Uterus (tissue), 2 donors: Measurements from ENCODE around the gene PSMA7.

ENCODE experiments used
- CTCF ChIP-seq, 4 experiments: fragments of 200-600 bp in 2 of 4; fragments of 450-650 bp in 2 of 4; sonication (generic) in 2 of 4; IDR thresholded peaks; one replicate each; pipeline ENCODE4 v1.5.1; 2016 to 2019; ENCODE audit warnings: antibody characterized with exemption in 4 of 4, mild to moderate bottlenecking in 2 of 4, moderate library complexity in 1 of 4
- POLR2A ChIP-seq, 2 donors: fragments of 450-650 bp; IDR thresholded peaks; one replicate each; pipeline ENCODE4 v1.6.1; 2016; ENCODE audit warnings: antibody characterized with exemption in 2 of 2, mild to moderate bottlenecking in 1 of 2, moderate library complexity in 1 of 2

DNA sequence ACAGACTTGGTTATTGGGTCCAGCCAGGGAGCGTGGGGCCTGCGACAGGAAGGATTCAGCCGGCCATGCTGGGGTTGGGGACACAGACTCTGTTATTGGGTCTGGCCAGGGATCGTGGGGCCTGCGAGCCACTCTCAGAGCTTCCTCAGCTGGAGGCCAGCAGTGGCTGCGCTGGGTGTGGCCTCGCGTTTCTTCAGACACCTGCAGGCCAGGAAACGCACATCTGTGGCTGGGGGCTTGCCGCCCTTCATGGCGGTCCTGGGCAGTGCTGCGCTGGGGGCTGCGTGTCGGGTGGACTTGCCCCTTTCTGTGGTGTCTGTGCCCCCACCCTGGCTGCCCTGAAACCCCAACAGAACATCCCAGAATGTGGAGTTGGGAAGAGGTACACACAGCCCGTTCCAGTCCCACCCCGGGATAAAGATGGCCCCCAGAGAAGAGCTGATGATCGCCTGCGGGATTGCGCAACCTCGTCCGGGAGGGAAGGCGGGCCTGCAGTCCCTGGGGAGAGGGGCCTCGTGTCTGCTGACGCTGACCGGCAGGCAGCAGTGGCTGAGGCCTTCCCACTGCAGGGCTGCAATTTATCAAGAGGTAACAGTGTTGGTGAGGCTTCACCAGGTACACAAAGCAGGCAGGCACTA, 22.7 kb upstream of the PSMA7 start:
- TF ChIP-seq CTCF (IDR thresholded peaks at IDR 0.05): no peak
- no peak for TF ChIP-seq POLR2A (IDR thresholded peaks at IDR 0.05)
